OCI-LY3 (cell line): ENCODE data around the gene ACTL9.

Experiments
- EZH2phosphoT487 ChIP-seq: fragments of 200-600 bp; shearing (Covaris generic); IDR thresholded peaks from 2 replicates; pipeline ENCODE4 v1.6.1; 2018; ENCODE audit warnings: antibody characterized with exemption, mixed run types, low read depth
- TF ChIP-seq, protein P1 (sequence below): fragments of 200-600, 300-600 bp; sonication (generic); IDR thresholded peaks from 2 replicates; pipeline ENCODE4 v1.5.1; 2014; ENCODE audit warnings: antibody characterized with exemption, low read length, low read depth

DNA sequence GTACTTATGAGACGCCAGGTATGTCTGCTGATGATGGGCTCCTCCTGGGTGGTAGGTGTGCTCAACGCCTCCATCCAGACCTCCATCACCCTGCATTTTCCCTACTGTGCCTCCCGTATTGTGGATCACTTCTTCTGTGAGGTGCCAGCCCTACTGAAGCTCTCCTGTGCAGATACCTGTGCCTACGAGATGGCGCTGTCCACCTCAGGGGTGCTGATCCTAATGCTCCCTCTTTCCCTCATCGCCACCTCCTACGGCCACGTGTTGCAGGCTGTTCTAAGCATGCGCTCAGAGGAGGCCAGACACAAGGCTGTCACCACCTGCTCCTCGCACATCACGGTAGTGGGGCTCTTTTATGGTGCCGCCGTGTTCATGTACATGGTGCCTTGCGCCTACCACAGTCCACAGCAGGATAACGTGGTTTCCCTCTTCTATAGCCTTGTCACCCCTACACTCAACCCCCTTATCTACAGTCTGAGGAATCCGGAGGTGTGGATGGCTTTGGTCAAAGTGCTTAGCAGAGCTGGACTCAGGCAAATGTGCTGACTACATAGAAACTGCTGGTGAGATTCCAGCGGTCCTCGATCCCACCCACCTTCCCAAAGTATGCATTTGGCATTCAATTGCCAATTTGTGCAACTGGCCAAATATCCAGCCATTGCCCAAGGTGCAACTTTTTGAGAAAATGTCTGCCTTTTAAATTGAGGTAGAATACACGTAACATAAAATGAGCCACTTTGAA, 33.0 kb upstream of the ACTL9 start:
- TF ChIP-seq EZH2phosphoT487, result no peak
- TF ChIP-seq, protein P1, sequence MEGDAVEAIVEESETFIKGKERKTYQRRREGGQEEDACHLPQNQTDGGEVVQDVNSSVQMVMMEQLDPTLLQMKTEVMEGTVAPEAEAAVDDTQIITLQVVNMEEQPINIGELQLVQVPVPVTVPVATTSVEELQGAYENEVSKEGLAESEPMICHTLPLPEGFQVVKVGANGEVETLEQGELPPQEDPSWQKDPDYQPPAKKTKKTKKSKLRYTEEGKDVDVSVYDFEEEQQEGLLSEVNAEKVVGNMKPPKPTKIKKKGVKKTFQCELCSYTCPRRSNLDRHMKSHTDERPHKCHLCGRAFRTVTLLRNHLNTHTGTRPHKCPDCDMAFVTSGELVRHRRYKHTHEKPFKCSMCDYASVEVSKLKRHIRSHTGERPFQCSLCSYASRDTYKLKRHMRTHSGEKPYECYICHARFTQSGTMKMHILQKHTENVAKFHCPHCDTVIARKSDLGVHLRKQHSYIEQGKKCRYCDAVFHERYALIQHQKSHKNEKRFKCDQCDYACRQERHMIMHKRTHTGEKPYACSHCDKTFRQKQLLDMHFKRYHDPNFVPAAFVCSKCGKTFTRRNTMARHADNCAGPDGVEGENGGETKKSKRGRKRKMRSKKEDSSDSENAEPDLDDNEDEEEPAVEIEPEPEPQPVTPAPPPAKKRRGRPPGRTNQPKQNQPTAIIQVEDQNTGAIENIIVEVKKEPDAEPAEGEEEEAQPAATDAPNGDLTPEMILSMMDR, result no peak
